ENCODE results near the gene PDGFA. TPM values are rescaled to one million over a fixed set of nuclear protein-coding genes. Genes with fewer than 3 reads are reported as not detected.

The PDGFA gene
- total RNA-seq, 4 donors from 2014 or later = 16.2 to 41.6 (median 22.0) TPM

- Histone ChIP-seq H3K36me3 (no peaks in the 10 kb centered on the region), H3K4me3 (no peak overlapping the region), H3K27ac (no peak overlapping the region), H3K4me1 (peaks cover 17% of the 10 kb centered on the region), H3K27me3 (peaks cover 15% of the 10 kb centered on the region), H3K9me3 (no peaks in the 10 kb centered on the region)
- WGBS = 87% methylated on average over 9 of the region's 9 CpGs
- TF ChIP-seq EP300 (IDR thresholded peaks at IDR 0.05) (no peak), POLR2AphosphoS5 (IDR thresholded peaks at IDR 0.05) (no peak), CTCF (IDR thresholded peaks at IDR 0.05) (no peak), POLR2A (IDR thresholded peaks at IDR 0.05) (no peak)
- no peak for DNase-seq (ENCODE audit: low spot score in 2 of 2)
Measured at GRCh38 chr7:447523-447922, 72.1 kb downstream of the PDGFA start.

Other genes with a start within 250 kb of the PDGFA start
- not detected for gene FOXL3, start 229.7 kb downstream of the PDGFA start, total RNA-seq
- 10 to 100 TPM; 26.7 to 34.4 (median 29.0) TPM for gene DNAAF5, start 206.9 kb upstream of the PDGFA start, total RNA-seq
- gene PRKAR1B, start 207.4 kb upstream of the PDGFA start, total RNA-seq = 10 to 100 TPM in 2 of 4 donors, 1 to 10 TPM in 2; 8.2 to 12.3 (median 10.5) TPM